Chondrocyte (in vitro differentiated cells): ENCODE results near the gene NME7. TPM values are rescaled to one million over a fixed set of nuclear protein-coding genes. Genes with fewer than 3 reads are reported as not detected.

Source experiments
- DNase-seq: peaks from one replicate; pipeline ENCODE4 v3.0.0; 2021; ENCODE audit warnings: mixed read lengths, low spot score
- H3K27ac Mint-ChIP-seq: one replicate; pipeline ENCODE4 v1.8.0; 2021; ENCODE audit warnings: mild to moderate bottlenecking, moderate library complexity, mixed read lengths; ENCODE audit not compliant: unreplicated experiment
- H3K27me3 Mint-ChIP-seq: 2 replicates; pipeline ENCODE4 v1.8.0; 2021; ENCODE audit warnings: low read depth, mixed read lengths
- H3K36me3 Mint-ChIP-seq: 2 replicates; pipeline ENCODE4 v1.8.0; 2021; ENCODE audit warnings: low read depth, mixed read lengths
- H3K4me1 Mint-ChIP-seq: 2 replicates; pipeline ENCODE4 v1.8.0; 2021; ENCODE audit warnings: low read depth, mild to moderate bottlenecking, mixed read lengths
- H3K4me3 Mint-ChIP-seq: one replicate; pipeline ENCODE4 v1.8.0; 2021; ENCODE audit warnings: mild to moderate bottlenecking, moderate library complexity, mixed read lengths; ENCODE audit not compliant: unreplicated experiment
- H3K9me3 Mint-ChIP-seq: 2 replicates; pipeline ENCODE4 v1.8.0; 2021; ENCODE audit warnings: low read depth, mixed read lengths
- CTCF ChIP-seq: fragments of 200-600 bp; sonication (generic); IDR thresholded peaks from 2 replicates; pipeline ENCODE4 v1.5.0; 2021; ENCODE audit warnings: antibody characterized with exemption, mild to moderate bottlenecking, moderate library complexity
- total RNA-seq: library from RNA; stranded (reverse); gene quantifications from 3 replicates; pipeline ENCODE4 v1.2.1, GENCODE V29; 2021

NME7 gene
- total RNA-seq, 1 donor from 2014 or later, result 14.7 TPM

GRCh38 chr1:169156580-169156979, 211.0 kb downstream of the NME7 start:
- Mint-ChIP-seq H3K4me3 (no peak overlapping the region), H3K36me3 (no peaks in the 10 kb centered on the region), H3K4me1 (no peaks in the 10 kb centered on the region), H3K27ac (no peak overlapping the region), H3K9me3 (no peaks in the 10 kb centered on the region), H3K27me3 (no peaks in the 10 kb centered on the region)
- DNase-seq, result no peak
- no peak for TF ChIP-seq CTCF

- Mint-ChIP-seq H3K4me3 (no peak overlapping the region), H3K36me3 (no peaks in the 10 kb centered on the region), H3K27me3 (no peaks in the 10 kb centered on the region), H3K4me1 (no peaks in the 10 kb centered on the region), H3K9me3 (no peaks in the 10 kb centered on the region), H3K27ac (no peak overlapping the region)
- DNase-seq, result no peak
- no peak for TF ChIP-seq CTCF
Observed at GRCh38 chr1:169155675-169156074, 211.9 kb downstream of the NME7 start.

GRCh38 chr1:169151338-169151837, 216.2 kb downstream of the NME7 start:
- Mint-ChIP-seq H3K4me1 (peaks cover 9% of the 10 kb centered on the region), H3K4me3 (no peak overlapping the region), H3K27ac (no peak overlapping the region), H3K9me3 (no peaks in the 10 kb centered on the region), H3K27me3 (no peaks in the 10 kb centered on the region), H3K36me3 (no peaks in the 10 kb centered on the region)
- no peak for TF ChIP-seq CTCF
- DNase-seq, result peak; percentile 54

- Mint-ChIP-seq H3K4me3 (no peak overlapping the region), H3K9me3 (no peaks in the 10 kb centered on the region), H3K27me3 (no peaks in the 10 kb centered on the region), H3K27ac (no peak overlapping the region), H3K4me1 (peaks cover 9% of the 10 kb centered on the region), H3K36me3 (no peaks in the 10 kb centered on the region)
- DNase-seq, result no peak
- no peak for TF ChIP-seq CTCF
Observed at GRCh38 chr1:169150641-169151337, 216.8 kb downstream of the NME7 start.

GRCh38 chr1:169149555-169150286, 217.9 kb downstream of the NME7 start:
- no peaks in the 10 kb centered on the region for H3K27me3 Mint-ChIP-seq
- TF ChIP-seq CTCF, result no peak
- H3K36me3 Mint-ChIP-seq, result no peaks in the 10 kb centered on the region

More at GRCh38 chr1:169149555-169150286, 217.9 kb downstream of the NME7 start:
- H3K4me1 Mint-ChIP-seq, result peaks cover 9% of the 10 kb centered on the region
- no peak overlapping the region for H3K27ac Mint-ChIP-seq
- no peak for DNase-seq
- no peaks in the 10 kb centered on the region for H3K9me3 Mint-ChIP-seq
- no peak overlapping the region for H3K4me3 Mint-ChIP-seq
